ENCODE results near the gene NOBOX.
"Not testable (repeated sequence)": the region's sequence is repeated elsewhere in the genome, so short reads cannot be mapped to it uniquely, and the experiment has no call there.

The NOBOX gene

GRCh38 chr7:144356860-144357259 lies 46.6 kb downstream of the NOBOX start:
- CTCF ChIA-PET, result not testable (repeated sequence)

GRCh38 chr7:144356185-144356584 lies 47.3 kb downstream of the NOBOX start:
- DNase-seq (ENCODE audit: low read depth, low spot score); POLR2A ChIA-PET; H3K4me3 ChIP-seq (ENCODE audit: low read depth, low read length); CTCF ChIA-PET: not testable (repeated sequence)

More at GRCh38 chr7:144356860-144357259, 46.6 kb downstream of the NOBOX start:
- H3K4me3 ChIP-seq (ENCODE audit: low read depth, low read length); DNase-seq (ENCODE audit: low read depth, low spot score); POLR2A ChIA-PET: not testable (repeated sequence)

GRCh38 chr7:144355176-144355822 lies 48.2 kb downstream of the NOBOX start, which contains the start of gene ARHGEF5:
Gene ARHGEF5 (plus strand): TSS chr7:144355402. CDS start chr7:144362670, 7,268 bp downstream.
- POLR2A ChIA-PET; CTCF ChIA-PET; DNase-seq (ENCODE audit: low read depth, low spot score); H3K4me3 ChIP-seq (ENCODE audit: low read depth, low read length): not testable (repeated sequence)

GRCh38 chr7:144351667-144352066 lies 51.8 kb downstream of the NOBOX start:
- DNase-seq (ENCODE audit: low read depth, low spot score); H3K4me3 ChIP-seq (ENCODE audit: low read depth, low read length); POLR2A ChIA-PET; CTCF ChIA-PET: not testable (repeated sequence)

- CTCF ChIA-PET, POLR2A ChIA-PET: not testable (repeated sequence)
These were observed 54.9 kb downstream of the NOBOX start for GRCh38 chr7:144348625-144349024.

More at GRCh38 chr7:144348625-144349024, 54.9 kb downstream of the NOBOX start:
- DNase-seq (ENCODE audit: low read depth, low spot score); H3K4me3 ChIP-seq (ENCODE audit: low read depth, low read length): not testable (repeated sequence)

Data from AG04449 (cell line).